ENCODE data around the gene QRSL1. TPM values are rescaled to one million over a fixed set of nuclear protein-coding genes. Genes with fewer than 3 reads are reported as not detected.
"Not testable (repeated sequence)": the region's sequence is repeated elsewhere in the genome, so short reads cannot be mapped to it uniquely, and the experiment has no call there.

The QRSL1 gene
- total and polyA plus RNA-seq, 12 donors = 8.1 to 20.0 (median 14.5) TPM

DNA sequence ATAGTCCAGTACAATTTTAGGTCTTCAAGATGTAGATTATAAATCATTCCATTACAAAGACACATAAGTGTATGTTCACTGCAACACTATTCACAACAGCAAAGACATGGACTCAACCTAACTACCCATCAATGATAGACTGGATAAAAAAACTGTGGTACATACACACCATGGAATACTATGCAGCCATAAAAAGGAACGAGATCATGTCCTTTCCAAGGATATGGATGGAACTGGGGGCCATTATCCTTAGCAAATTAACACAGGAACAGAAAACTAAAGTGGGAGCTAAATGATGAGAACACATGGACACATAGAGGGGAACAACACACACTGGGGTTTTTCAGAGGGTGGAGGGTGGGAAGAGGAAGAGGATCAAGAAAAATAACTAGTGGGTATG is 6.3 kb upstream of the QRSL1 start:
- H3K9me3 ChIP-seq = no peaks in the 10 kb centered on the region
- peaks cover 0 to 2% (median 0%) of the 10 kb centered on the region in 9 donors for H3K4me1 ChIP-seq
- ATAC-seq (no peak), DNase-seq (no peak)
- H3K27me3 ChIP-seq = no peaks in the 10 kb centered on the region
- TF ChIP-seq, protein P1, sequence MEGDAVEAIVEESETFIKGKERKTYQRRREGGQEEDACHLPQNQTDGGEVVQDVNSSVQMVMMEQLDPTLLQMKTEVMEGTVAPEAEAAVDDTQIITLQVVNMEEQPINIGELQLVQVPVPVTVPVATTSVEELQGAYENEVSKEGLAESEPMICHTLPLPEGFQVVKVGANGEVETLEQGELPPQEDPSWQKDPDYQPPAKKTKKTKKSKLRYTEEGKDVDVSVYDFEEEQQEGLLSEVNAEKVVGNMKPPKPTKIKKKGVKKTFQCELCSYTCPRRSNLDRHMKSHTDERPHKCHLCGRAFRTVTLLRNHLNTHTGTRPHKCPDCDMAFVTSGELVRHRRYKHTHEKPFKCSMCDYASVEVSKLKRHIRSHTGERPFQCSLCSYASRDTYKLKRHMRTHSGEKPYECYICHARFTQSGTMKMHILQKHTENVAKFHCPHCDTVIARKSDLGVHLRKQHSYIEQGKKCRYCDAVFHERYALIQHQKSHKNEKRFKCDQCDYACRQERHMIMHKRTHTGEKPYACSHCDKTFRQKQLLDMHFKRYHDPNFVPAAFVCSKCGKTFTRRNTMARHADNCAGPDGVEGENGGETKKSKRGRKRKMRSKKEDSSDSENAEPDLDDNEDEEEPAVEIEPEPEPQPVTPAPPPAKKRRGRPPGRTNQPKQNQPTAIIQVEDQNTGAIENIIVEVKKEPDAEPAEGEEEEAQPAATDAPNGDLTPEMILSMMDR (IDR thresholded peaks at IDR 0.05) = no peak
- H3K4me3 ChIP-seq = no peak overlapping the region
- 84 to 89% methylated on average over 1 of the region's 1 CpG for WGBS, 2 donors
- no peak overlapping the region for H3K27ac ChIP-seq
- intact Hi-C loops (cut with DNase I) = no loop called here
- H3K36me3 ChIP-seq = peaks cover 0 to 46% (median 0%) of the 10 kb centered on the region in 9 donors

DNA sequence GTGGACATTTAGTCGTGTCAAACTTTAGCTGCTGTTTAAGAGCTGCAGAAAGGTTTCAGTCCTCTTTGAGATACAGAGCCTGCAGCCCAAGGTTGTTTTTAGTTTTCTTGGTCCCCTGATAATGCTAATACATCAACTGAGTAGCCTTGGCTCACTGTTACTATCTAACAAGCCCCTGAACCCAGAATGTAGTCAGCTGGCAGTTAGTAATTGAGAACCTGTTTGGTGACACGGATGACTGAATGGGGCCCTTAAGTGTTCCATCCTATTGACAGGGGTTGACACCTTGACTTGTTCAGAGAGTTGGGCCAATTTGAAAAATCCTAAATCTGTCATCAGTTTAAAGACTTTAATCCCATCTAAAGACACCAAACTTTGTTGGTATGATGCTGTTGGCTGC is 2.9 kb upstream of the QRSL1 start:
- Histone ChIP-seq H3K27me3 (no peaks in the 10 kb centered on the region), H3K27ac (no peak overlapping the region), H3K36me3 (peaks cover 0 to 14% (median 0%) of the 10 kb centered on the region in 9 donors), H3K4me1 (peaks cover 0 to 24% (median 19%) of the 10 kb centered on the region in 9 donors), H3K9me3 (no peaks in the 10 kb centered on the region), H3K4me3 (no peak overlapping the region)
- intact Hi-C loops (cut with DNase I) = no loop called here
- DNase-seq (no peak), ATAC-seq (no peak)
- WGBS, 2 donors = 35 to 39% methylated on average over 2 of the region's 2 CpGs
- TF ChIP-seq, protein P1 (IDR thresholded peaks at IDR 0.05) = no peak

DNA sequence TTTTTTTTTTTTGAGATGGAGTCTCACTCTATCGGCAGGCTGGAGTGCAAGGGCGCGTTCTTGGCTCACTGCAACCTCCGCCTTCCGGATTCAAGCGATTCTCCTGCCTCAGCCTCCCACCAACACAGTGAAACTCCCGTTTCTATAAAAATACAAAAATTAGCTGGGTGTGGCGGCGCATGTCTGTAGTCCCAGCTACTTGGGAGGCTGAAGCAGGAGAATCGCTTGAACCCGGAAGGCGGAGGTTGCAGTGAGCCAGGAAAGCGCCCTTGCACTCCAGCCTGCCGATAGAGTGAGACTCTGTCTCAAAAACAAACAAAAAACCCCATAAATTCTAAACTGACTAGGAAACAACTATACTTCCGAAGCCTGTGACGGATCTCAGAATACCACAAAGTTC is 1.6 kb upstream of the QRSL1 start:
- ATAC-seq; DNase-seq; H3K36me3 ChIP-seq; H3K4me3 ChIP-seq; H3K9me3 ChIP-seq; H3K27ac ChIP-seq; intact Hi-C loops (cut with DNase I); H3K27me3 ChIP-seq: not testable (repeated sequence)
- peaks cover 0 to 29% (median 19%) of the 10 kb centered on the region in 9 donors for H3K4me1 ChIP-seq
- WGBS, 2 donors = 94 to 97% methylated on average over 16 of the region's 16 CpGs

DNA sequence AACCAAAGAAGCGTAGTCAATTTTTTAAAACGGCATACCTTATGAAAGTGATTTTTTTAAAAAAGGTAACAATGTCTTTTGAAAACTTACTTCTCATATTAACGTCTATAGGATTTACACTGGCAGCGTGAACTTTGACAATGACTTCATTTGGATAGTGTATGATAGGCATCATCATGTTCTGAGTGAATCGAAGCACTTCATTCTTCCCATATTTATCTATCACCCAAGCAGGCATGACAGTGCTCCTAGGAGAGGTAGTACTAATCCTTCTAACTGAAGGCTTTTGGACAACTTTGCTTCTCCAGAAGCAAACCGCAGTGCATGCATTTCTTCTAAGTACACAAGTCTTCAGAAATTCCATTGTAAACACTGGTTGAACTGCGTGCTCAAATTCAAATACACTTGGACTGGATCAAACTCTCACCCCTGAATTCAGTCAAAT is 698 bp upstream of the QRSL1 start:
- WGBS, 2 donors = 33 to 35% methylated on average over 7 of the region's 7 CpGs
- no peaks in the 10 kb centered on the region for H3K27me3 ChIP-seq
- H3K27ac ChIP-seq = peak overlapping the region in 9 of 10 donors; percentile 73 to 92 (median 85)
- H3K4me1 ChIP-seq = peaks cover 0 to 29% (median 19%) of the 10 kb centered on the region in 9 donors
- H3K9me3 ChIP-seq = no peaks in the 10 kb centered on the region
- TF ChIP-seq, protein P1 (IDR thresholded peaks at IDR 0.05) = no peak
- H3K36me3 ChIP-seq = no peaks in the 10 kb centered on the region
- intact Hi-C loops (cut with DNase I) = no loop called here
- DNase-seq (no peak), ATAC-seq (peak in 4 of 8 donors; percentile 5 to 36 (median 13))
- H3K4me3 ChIP-seq = peak overlapping the region; percentile 55 to 96 (median 77)

DNA sequence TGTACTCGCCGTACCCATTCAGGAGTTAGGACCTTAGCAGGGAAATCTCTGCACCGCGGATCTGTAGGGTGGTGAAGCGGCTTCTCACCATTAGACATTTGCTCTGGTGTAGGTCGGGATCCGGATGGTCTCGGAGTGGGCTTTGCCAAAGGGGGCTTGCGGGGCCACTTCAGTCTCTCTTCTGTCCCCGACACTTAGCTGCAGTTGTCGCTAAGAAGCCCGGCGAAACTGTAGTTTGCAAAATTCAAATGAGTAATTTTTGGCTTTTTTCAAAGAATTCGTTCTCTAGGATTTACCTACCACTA is 433 bp downstream of the QRSL1 start:
- Histone ChIP-seq H3K36me3 (no peaks in the 10 kb centered on the region), H3K27me3 (no peaks in the 10 kb centered on the region), H3K4me3 (peak overlapping the region; percentile 55 to 96 (median 77)), H3K27ac (peak overlapping the region; percentile 19 to 92 (median 82)), H3K9me3 (no peaks in the 10 kb centered on the region), H3K4me1 (peaks cover 0 to 29% (median 19%) of the 10 kb centered on the region in 9 donors)
- no peak for DNase-seq
- no peak for ATAC-seq
- 0 to 1% methylated on average over 14 of the region's 14 CpGs for WGBS, 2 donors
- intact Hi-C loops (cut with DNase I) = no loop called here
- TF ChIP-seq, protein P1 (IDR thresholded peaks at IDR 0.05) = no peak

Measured in heart right ventricle (tissue), 16 donors.